Activated naive CD8-positive, alpha-beta T cell treated with anti-CD3 and anti-CD28 coated beads, Interleukin-2, amount 50 U/mL, for 24 hours (primary cell): ENCODE data around the gene LSS.
A peak's percentile ranks its signal among the peaks of the same experiment; 100 is the strongest.
"Not testable (repeated sequence)": the region's sequence is repeated elsewhere in the genome, so short reads cannot be mapped to it uniquely, and the experiment has no call there.

Experiments used
- ATAC-seq: fragments of 150-1000 bp; cut with Tn5 transposase; one replicate; pipeline ENCODE4 v1.10.0; 2021
- DNase-seq: peaks from one replicate; pipeline ENCODE4 v3.0.0; 2021
- H3K27ac Mint-ChIP-seq: one replicate; pipeline ENCODE4 v1.8.0; 2021; ENCODE audit warnings: mild to moderate bottlenecking, mixed read lengths
- H3K27me3 Mint-ChIP-seq: one replicate; pipeline ENCODE4 v1.8.0; 2021; ENCODE audit warnings: mixed read lengths
- H3K36me3 Mint-ChIP-seq: one replicate; pipeline ENCODE4 v1.8.0; 2021; ENCODE audit warnings: low read depth, mixed read lengths
- H3K4me1 Mint-ChIP-seq: one replicate; pipeline ENCODE4 v1.8.0; 2021; ENCODE audit warnings: mixed read lengths
- H3K4me3 Mint-ChIP-seq: one replicate; pipeline ENCODE4 v1.8.0; 2021; ENCODE audit warnings: mild to moderate bottlenecking, moderate library complexity, mixed read lengths
- H3K9me3 Mint-ChIP-seq: one replicate; pipeline ENCODE4 v1.8.0; 2021; ENCODE audit warnings: mixed read lengths

LSS gene

DNA sequence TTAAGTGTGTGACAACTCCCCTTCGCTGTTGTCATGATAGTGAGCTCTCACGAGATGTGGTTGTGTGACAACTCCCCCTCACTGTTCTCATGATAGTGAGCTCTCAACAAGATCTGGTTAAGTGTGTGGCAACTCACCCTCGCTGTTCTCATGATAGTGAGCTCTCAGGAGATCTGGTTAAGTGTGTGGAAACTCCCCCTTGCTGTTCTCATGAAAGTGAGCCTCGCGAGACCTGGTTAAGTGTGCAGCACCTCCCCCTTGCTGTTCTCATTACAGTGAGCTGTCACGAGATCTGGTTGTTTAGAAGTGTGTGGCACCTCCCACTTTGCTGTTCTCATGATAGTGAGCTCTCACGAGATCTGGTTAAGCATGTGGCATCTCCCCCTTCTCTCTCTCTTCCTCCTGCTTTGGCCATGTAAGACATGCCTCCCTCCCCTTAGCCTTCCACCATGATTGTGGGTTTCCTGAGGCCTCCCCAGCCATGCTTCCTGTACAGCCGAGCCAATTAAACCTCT lies 25.1 kb upstream of the LSS start:
- Mint-ChIP-seq H3K4me3 (no peak overlapping the region), H3K27me3 (no peaks in the 10 kb centered on the region), H3K9me3 (no peaks in the 10 kb centered on the region), H3K36me3 (peaks cover 78% of the 10 kb centered on the region), H3K4me1 (peaks cover 41% of the 10 kb centered on the region), H3K27ac (peak overlapping the region; percentile 83)
- DNase-seq: peak; percentile 25
- ATAC-seq: peak; percentile 71

DNA sequence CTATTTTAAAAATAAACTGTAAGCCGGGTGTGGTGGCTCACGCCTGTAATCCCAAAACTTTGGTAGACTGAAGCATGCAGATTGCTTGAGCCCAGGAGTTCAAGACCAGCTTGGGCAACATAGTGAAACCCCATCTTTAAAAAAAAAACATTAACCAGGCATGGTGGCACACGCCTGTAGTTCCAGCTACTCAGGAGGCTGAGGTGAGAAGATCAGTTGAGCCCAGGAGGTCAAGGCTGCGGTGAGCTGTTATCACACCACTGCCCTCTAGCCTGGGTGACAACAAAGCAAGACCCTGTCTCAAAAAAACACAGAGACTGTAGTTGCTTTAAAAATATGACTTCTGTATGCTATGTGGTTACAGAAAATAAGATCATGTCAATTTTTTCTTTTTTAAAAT lies 24.3 kb upstream of the LSS start:
- Mint-ChIP-seq H3K9me3 (no peaks in the 10 kb centered on the region), H3K4me3 (no peak overlapping the region), H3K36me3 (peaks cover 74% of the 10 kb centered on the region), H3K27ac (no peak overlapping the region), H3K27me3 (no peaks in the 10 kb centered on the region), H3K4me1 (peaks cover 41% of the 10 kb centered on the region)
- no peak for ATAC-seq
- DNase-seq: no peak

DNA sequence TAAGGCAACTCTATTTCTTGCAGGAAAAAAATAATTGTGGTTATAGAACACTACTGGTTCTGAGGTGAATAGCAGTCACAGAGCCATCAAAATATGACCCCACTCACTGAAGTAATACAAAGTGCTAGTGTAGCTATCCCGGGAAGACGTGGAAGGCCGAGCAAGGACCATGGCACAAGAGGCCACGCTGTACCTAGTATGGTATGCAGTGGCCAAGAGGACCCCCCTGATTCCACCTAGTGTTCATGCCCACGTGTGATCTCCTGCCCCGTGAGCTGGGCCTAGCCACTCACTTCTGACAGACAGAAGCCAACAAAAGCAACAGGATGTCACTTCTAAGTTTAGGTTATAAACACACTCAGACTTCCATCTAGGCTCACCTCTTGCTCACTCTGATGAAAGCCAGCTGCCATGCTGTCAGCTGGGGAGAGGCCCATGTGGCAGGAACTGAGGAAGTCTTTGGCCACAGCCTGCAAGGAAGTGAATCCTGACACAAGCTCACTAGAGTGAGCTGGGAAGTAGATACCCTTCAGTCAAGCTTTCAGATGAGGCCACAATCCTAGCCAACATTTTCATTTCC lies 21.7 kb upstream of the LSS start:
- no peak overlapping the region for H3K4me3 Mint-ChIP-seq
- ATAC-seq (no peak), DNase-seq (no peak)
- no peak overlapping the region for H3K27ac Mint-ChIP-seq
- H3K9me3 Mint-ChIP-seq: no peaks in the 10 kb centered on the region
- peaks cover 40% of the 10 kb centered on the region for H3K4me1 Mint-ChIP-seq
- H3K27me3 Mint-ChIP-seq: no peaks in the 10 kb centered on the region
- H3K36me3 Mint-ChIP-seq: peaks cover 71% of the 10 kb centered on the region

DNA sequence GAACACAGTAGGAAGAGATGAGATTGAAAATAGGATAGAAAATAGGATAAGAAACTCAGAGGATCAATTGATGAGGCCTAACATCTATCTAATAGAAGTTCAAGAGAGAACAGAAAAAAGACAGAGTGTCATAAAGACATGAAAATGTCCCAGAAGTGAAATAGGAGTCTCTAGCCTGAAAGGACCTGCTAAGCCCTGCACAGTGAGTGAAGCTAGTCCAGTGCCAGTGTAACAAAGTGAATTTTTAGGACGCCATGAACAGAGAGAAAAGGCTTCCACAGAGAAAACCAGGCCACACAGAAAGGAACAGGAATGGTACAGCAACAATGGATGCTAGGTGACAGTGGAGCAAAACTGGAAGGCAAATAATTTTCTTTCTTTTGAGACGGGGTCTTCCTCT lies 20.3 kb upstream of the LSS start:
- Mint-ChIP-seq H3K36me3 (peaks cover 62% of the 10 kb centered on the region), H3K27ac (no peak overlapping the region), H3K27me3 (no peaks in the 10 kb centered on the region), H3K4me3 (no peak overlapping the region), H3K9me3 (no peaks in the 10 kb centered on the region), H3K4me1 (peaks cover 26% of the 10 kb centered on the region)
- ATAC-seq (no peak), DNase-seq (no peak)

DNA sequence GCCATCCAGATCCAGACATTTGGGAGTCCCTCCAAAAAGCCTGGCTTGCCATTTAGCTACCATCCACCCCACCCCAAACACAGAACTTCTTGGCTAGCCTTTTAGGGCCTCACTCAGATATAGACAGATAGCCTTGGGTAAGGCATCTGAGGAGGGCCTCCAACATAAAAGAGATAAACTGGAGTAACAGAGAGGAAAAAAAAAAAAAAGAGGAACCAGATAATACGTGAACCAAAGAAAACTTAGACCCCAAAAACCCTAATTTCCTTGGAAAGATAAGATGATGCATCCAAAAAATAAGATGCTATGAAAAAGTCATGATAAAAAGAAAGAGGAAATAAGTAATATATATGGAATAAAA lies 19.8 kb upstream of the LSS start:
- no peaks in the 10 kb centered on the region for H3K9me3 Mint-ChIP-seq
- DNase-seq (no peak), ATAC-seq (no peak)
- H3K4me1 Mint-ChIP-seq: peaks cover 22% of the 10 kb centered on the region
- no peaks in the 10 kb centered on the region for H3K27me3 Mint-ChIP-seq
- H3K36me3 Mint-ChIP-seq: peaks cover 60% of the 10 kb centered on the region
- H3K4me3 Mint-ChIP-seq: no peak overlapping the region
- H3K27ac Mint-ChIP-seq: no peak overlapping the region

DNA sequence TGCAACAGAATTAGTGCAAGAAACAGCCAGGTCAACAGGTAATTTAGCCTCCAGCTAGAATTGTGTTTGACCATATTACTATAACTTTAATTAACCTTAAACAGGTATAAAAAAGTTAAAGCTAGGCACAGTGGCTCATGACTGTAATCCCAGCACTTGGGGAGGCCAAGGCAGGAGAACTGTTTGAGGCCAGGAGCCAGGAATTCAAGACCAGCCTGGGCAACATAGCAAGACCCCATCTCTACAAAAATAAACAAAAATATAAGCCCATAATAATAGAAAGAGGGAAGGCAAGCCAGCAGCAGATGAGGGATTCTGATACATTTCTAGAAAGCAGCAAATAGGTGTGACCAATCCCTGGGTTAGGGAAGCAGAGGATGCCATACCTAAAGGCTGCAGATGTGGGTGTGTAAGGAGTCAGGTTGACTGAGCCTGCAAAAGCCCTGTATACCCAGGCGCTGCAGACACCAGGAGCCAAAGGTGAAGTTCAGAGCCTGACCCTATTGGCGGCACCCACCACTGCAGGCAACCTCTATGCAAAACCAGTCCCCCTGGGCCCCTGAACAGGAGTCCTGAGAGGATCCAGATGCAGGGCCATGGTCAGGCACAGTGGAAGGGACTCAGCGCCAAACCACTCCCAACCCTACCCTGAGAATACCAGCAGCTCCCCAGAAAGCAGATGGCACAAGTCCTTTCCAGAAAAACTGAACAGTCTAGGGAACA lies 19.3 kb upstream of the LSS start:
- Mint-ChIP-seq H3K9me3 (no peaks in the 10 kb centered on the region), H3K27ac (no peak overlapping the region), H3K4me3 (no peak overlapping the region), H3K4me1 (peaks cover 17% of the 10 kb centered on the region), H3K36me3 (peaks cover 60% of the 10 kb centered on the region), H3K27me3 (no peaks in the 10 kb centered on the region)
- ATAC-seq (no peak), DNase-seq (no peak)

DNA sequence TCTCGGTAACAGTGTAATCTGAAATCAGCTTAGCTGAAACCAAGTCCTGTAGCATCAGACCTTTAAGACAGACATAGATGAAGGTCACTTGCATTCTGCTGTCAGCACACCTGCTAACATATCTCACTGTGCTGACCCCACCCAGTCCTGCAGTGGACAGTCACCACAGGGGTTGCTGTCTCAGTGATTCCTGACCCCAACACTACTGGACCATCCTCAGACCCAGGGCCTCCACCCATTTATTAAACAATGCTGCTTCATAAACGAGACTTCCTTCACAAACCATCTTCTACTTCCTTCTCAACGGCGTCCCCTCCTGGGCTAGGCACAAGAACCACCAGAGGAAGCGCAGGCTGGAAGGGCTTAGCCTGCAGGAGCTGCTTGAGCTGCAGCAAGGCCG lies 17.8 kb upstream of the LSS start:
- Mint-ChIP-seq H3K4me3 (no peak overlapping the region), H3K27ac (no peak overlapping the region), H3K36me3 (peaks cover 66% of the 10 kb centered on the region), H3K4me1 (peaks cover 12% of the 10 kb centered on the region), H3K9me3 (no peaks in the 10 kb centered on the region), H3K27me3 (no peaks in the 10 kb centered on the region)
- no peak for DNase-seq
- no peak for ATAC-seq

DNA sequence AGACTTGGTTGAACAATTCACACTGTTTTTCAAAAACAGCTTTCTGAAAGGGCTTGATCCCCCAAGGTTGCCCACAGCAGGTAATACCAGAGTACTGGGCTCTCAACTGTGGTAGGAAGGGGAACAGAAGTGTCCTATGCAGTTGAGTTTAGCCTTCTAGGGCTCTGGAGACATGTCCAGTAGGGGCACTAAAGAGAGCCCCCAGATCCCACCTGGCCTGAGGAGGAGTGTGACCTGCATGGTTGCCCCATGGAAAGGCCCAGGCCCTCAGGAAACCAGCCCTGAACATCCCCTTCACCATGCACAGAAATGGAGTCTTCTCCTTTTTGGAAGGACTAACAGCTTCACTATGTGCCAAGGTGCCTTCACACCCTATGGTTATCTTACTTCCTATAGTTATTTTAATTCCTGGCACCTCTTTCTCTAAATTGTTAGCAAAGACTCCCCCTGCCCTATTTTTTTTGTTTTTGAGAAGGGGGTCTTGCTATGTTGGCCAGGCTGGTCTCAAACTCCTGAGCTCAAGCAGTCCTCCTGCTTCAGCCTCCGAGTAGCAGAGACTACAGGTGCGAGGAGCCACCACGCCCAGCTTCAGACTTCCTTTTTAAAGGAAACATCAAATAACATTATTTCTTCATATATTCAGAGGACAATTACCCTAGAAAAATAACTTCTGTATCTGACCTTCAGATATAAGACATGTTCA lies 16.8 kb upstream of the LSS start:
- Mint-ChIP-seq H3K27ac (no peak overlapping the region), H3K27me3 (no peaks in the 10 kb centered on the region), H3K4me1 (peaks cover 6% of the 10 kb centered on the region), H3K4me3 (no peak overlapping the region), H3K9me3 (no peaks in the 10 kb centered on the region), H3K36me3 (peaks cover 64% of the 10 kb centered on the region)
- DNase-seq (no peak), ATAC-seq (no peak)

DNA sequence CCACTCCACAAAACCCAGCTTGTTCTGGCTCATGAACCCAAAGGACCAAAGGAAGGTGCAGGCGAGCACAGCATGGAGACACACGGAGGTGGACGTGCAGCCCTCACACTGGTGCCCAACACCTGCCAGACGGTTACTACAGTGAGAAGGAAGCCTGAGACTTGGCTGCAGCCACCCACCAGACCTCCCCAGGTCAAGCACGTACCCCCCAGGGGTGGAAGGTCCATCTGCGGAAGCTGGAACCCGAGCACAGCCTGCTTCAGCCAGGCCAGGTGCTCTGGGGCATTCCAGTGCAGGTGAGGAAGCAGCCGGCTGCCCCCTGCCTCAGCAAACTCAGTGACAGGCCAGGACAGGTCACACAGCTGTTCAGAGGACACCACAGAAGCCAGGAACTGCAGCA lies 16.0 kb upstream of the LSS start:
- H3K9me3 Mint-ChIP-seq: no peaks in the 10 kb centered on the region
- H3K27me3 Mint-ChIP-seq: no peaks in the 10 kb centered on the region
- no peak overlapping the region for H3K27ac Mint-ChIP-seq
- H3K4me1 Mint-ChIP-seq: no peaks in the 10 kb centered on the region
- H3K36me3 Mint-ChIP-seq: peaks cover 62% of the 10 kb centered on the region
- no peak overlapping the region for H3K4me3 Mint-ChIP-seq
- ATAC-seq (no peak), DNase-seq (no peak)

DNA sequence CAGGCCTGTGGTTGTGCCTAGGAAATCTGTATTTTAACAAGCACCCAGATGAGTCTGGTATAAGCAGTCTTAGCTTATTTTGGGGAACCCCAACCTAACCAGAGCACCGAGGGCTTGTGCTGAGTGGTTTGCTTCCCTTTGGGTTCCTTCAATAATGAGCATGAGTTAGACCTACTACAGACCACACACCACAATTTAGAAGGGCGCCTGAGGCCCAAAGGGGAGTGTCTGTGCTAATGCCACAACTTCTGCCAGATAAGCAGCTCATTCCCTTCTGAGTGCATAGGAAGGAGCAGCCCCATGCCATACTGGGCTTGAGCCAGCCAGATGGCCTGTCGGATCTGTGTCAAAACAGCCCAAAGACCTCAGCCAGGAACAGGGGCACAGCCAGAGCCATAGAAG lies 15.4 kb upstream of the LSS start:
- peaks cover 64% of the 10 kb centered on the region for H3K36me3 Mint-ChIP-seq
- ATAC-seq: peak; percentile 29
- H3K27ac Mint-ChIP-seq: no peak overlapping the region
- no peak overlapping the region for H3K4me3 Mint-ChIP-seq
- no peak for DNase-seq
- H3K4me1 Mint-ChIP-seq: no peaks in the 10 kb centered on the region
- H3K27me3 Mint-ChIP-seq: no peaks in the 10 kb centered on the region
- no peaks in the 10 kb centered on the region for H3K9me3 Mint-ChIP-seq

DNA sequence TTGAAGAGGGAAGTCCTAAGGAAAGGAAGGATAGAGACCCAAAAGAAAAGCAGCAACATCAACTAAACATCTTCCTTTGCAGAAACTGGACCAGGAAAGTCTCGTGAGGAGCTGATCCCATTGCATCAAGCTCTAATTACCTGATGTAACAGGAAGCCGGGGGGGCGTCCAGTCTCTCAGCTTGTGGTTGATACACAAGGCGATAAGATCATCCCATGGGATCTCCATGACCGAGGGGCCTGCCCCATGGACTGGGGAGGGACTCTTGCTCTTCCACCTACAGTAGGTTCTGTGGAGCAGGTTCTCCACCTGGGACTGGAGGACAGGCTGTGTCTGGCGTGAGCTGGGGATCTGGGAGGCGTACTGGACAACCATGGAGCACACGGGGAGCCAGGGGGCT lies 14.8 kb upstream of the LSS start:
- Mint-ChIP-seq H3K4me1 (no peaks in the 10 kb centered on the region), H3K36me3 (peaks cover 63% of the 10 kb centered on the region), H3K4me3 (no peak overlapping the region), H3K9me3 (no peaks in the 10 kb centered on the region), H3K27me3 (no peaks in the 10 kb centered on the region), H3K27ac (no peak overlapping the region)
- DNase-seq (no peak), ATAC-seq (no peak)

DNA sequence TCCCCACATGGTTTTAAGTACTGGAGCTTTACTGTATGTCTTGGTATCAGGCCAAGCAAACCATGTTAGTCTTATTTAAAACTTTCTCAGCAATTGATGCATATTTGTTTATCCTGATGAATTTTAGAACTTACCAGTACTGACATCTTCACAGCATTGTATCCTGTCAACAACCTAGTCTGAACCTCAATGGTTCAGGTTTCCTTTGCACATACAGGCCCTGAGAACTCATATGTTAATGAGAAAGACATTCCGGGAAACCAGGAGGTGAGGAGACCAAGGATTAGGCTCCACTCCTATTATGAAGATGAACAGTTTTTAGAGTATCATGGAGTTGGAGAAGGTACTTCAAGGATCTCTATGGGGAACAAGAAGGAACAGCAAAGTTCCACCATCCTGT lies 13.0 kb upstream of the LSS start:
- not testable (repeated sequence) for H3K4me3 Mint-ChIP-seq, H3K27me3 Mint-ChIP-seq, H3K4me1 Mint-ChIP-seq, H3K9me3 Mint-ChIP-seq, ATAC-seq, DNase-seq, H3K27ac Mint-ChIP-seq
- H3K36me3 Mint-ChIP-seq: peaks cover 59% of the 10 kb centered on the region

DNA sequence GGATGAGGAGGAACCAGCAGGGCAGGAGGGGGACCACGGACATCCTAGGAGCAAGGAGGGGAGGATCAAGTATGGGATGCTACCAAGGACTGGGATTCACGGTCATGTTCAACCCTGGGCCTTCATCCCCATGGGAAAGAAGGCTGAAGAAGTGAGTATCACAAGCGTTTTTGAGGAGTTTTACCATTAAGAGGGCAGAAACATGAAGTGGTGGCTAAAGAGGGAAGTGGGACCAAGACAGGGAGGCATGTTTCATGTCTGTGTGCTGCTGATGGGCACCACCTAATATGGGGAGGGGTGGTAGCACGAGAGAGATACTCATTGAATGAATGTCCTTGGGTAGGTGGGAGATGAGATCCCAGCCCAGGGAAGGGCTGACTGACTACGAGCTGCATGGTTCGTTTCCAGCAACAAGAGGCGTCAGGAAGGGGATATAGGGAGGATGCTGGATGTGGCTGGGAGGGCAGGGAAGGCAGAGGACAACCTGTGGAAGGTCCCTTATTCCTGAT lies 11.3 kb upstream of the LSS start:
- Mint-ChIP-seq H3K36me3 (peaks cover 68% of the 10 kb centered on the region), H3K9me3 (no peaks in the 10 kb centered on the region), H3K4me1 (no peaks in the 10 kb centered on the region), H3K4me3 (no peak overlapping the region), H3K27me3 (no peaks in the 10 kb centered on the region), H3K27ac (no peak overlapping the region)
- DNase-seq (no peak), ATAC-seq (no peak)

DNA sequence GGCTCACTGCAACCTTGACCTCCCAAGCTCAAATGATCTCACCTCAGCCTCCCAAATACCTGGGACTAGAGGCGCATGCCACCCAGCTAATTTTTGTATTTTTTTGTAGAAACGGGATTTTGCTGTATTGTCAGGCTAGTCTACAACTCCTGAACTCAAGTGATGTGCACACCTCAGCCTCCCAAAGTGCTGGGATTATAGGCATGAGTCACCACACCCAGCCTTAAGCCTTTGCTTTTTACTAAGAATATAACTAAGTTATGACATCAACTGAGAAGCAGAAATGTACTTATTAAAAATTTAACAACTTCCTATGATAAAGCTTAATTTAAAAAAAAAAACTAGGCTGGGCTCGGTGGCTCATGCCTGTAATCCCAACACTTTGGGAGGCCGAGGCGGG lies 8.9 kb upstream of the LSS start:
- peaks cover 68% of the 10 kb centered on the region for H3K36me3 Mint-ChIP-seq
- peaks cover 10% of the 10 kb centered on the region for H3K4me1 Mint-ChIP-seq
- H3K9me3 Mint-ChIP-seq: no peaks in the 10 kb centered on the region
- H3K27me3 Mint-ChIP-seq: no peaks in the 10 kb centered on the region
- H3K27ac Mint-ChIP-seq: no peak overlapping the region
- DNase-seq (no peak), ATAC-seq (no peak)
- H3K4me3 Mint-ChIP-seq: no peak overlapping the region

DNA sequence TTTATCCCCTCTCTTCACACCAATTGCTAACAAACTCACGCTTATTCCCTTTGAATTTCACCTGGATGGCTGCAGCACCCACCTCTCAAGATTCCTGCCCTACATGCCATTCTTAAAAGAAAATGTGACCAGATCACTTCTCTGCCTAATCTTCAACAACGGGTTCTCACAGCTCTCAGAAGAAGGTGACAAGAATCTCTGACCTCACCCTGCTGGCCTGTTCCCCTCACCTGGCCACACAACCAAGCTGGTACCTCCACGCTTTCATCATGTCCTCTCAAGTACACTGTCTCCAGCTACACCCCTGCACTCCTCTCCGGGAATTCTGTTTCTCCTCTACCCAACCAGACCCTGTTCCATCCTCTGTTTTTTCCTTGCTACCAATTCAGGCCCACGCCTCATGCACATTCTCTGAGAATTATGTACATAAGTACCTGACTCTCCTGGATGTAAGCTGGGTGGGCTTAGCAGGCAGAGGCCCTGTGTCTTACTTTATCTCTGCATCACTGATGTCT lies 5.9 kb upstream of the LSS start:
- no peak for DNase-seq
- Mint-ChIP-seq H3K27ac (peak overlapping the region; percentile 5), H3K27me3 (no peaks in the 10 kb centered on the region), H3K9me3 (no peaks in the 10 kb centered on the region), H3K4me3 (no peak overlapping the region), H3K4me1 (peaks cover 21% of the 10 kb centered on the region), H3K36me3 (peaks cover 56% of the 10 kb centered on the region)
- no peak for ATAC-seq
